ENCODE results near the gene VSIG2.

VSIG2 gene

DNA sequence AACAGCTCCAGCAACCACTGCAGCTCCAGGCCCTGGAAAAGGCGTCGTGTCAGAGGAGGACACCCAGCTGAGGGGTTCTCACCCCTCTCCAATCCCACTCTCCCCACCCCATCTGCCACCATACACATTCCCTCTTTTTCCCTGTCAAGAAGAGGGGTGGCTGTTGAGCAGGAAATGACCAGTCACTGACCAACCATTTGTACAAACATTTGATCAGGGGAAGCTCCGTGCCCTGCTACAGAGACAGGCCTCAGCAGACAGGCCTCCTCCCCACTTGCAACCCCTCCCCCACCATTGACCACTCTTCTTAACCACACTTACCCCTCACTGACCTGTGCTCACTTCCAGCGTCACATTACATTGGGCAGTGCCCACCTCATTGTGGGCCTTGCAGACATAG is 2.3 kb upstream of the VSIG2 start:
- no peak overlapping the region for H3K4me3 ChIP-seq (ENCODE audit: low read length)
- TF ChIP-seq, protein P1, sequence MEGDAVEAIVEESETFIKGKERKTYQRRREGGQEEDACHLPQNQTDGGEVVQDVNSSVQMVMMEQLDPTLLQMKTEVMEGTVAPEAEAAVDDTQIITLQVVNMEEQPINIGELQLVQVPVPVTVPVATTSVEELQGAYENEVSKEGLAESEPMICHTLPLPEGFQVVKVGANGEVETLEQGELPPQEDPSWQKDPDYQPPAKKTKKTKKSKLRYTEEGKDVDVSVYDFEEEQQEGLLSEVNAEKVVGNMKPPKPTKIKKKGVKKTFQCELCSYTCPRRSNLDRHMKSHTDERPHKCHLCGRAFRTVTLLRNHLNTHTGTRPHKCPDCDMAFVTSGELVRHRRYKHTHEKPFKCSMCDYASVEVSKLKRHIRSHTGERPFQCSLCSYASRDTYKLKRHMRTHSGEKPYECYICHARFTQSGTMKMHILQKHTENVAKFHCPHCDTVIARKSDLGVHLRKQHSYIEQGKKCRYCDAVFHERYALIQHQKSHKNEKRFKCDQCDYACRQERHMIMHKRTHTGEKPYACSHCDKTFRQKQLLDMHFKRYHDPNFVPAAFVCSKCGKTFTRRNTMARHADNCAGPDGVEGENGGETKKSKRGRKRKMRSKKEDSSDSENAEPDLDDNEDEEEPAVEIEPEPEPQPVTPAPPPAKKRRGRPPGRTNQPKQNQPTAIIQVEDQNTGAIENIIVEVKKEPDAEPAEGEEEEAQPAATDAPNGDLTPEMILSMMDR (IDR thresholded peaks at IDR 0.05; ENCODE audit: insufficient read depth, low read depth, low read length, missing control alignments): no peak
- DNase-seq (ENCODE audit: low read depth): no peak

DNA sequence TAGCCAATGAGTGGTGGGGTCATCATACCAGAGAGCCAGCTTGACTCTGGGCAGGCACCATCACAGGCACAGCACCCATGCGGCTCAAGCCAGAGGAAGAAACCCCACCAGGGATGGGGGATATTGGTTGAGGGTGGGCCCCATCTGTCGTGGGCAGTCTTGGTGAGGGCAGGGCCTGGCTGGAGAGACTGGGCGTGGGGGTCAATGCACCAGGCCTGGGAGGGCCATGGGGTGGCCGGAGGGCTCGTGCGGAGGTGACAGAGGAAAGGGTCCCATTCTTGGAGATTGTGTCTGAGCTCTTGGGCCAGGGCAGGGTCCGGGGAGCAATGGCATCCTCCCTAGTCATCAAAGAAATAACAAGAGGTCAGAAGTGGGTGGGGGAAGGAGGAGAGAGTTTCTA is 1.6 kb upstream of the VSIG2 start:
- TF ChIP-seq, protein P1 (IDR thresholded peaks at IDR 0.05; ENCODE audit: insufficient read depth, low read depth, low read length, missing control alignments): no peak
- no peak overlapping the region for H3K4me3 ChIP-seq (ENCODE audit: low read length)
- no peak for DNase-seq (ENCODE audit: low read depth)

GRCh38 chr11:124753205-124753604 is 1.1 kb upstream of the VSIG2 start:
- no peak for DNase-seq (ENCODE audit: low read depth)
- no peak overlapping the region for H3K4me3 ChIP-seq (ENCODE audit: low read length)
- TF ChIP-seq, protein P1 (IDR thresholded peaks at IDR 0.05; ENCODE audit: insufficient read depth, low read depth, low read length, missing control alignments): no peak

DNA sequence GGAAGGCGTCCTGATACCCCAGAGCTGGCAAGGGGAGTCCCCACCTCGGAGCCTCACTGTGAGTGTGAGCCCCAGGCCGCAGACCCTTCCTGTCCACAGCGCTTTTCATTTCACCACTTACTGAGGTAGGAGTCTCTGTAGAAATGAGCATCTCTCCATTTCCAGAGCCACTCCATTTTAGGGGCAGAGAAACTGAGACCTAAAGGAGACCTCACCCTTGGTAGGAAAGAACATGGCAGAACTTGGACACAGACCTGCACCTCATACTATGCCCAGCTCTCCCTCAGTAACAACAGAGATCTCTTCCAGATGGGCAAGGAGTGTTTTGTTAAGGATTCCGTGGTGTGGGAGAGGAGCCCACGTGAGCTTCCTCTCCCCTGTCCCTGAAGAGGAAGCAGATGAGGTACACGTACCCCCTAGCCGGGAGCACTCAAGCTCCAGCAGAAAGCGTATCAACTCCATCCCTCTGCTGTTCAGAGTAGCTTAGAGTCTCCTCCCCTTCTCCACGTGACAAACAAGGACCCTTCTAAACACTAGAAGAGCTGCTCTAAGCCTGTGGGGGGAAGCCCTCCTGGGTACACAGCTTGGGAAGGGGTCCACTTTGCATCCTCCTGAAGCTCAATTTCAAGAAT is 532 bp upstream of the VSIG2 start:
- DNase-seq (ENCODE audit: low read depth): no peak
- TF ChIP-seq, protein P1 (IDR thresholded peaks at IDR 0.05; ENCODE audit: insufficient read depth, low read depth, low read length, missing control alignments): no peak
- H3K4me3 ChIP-seq (ENCODE audit: low read length): no peak overlapping the region

DNA sequence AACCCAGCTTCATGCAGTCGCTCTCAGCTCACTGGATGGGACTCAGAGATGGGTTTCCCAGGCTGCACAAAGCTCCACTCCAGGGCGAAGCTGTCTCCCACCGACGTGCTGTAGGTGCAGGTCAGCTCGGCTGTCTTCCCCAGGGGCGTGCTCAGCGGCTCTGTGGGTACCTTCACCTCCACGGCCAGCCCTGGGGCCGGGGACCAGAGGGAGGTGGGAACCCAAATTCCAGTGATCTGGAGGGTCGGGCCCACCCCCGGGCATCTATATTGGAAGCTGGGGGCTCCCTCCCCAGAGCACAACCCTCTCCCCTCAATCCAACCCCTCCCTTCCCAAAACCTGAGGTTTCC is 689 bp downstream of the VSIG2 start:
- TF ChIP-seq, protein P1 (IDR thresholded peaks at IDR 0.05; ENCODE audit: insufficient read depth, low read depth, low read length, missing control alignments): no peak

GRCh38 chr11:124749912-124750311 is 2.1 kb downstream of the VSIG2 start:
- TF ChIP-seq, protein P1 (IDR thresholded peaks at IDR 0.05; ENCODE audit: insufficient read depth, low read depth, low read length, missing control alignments): no peak
- DNase-seq (ENCODE audit: low read depth): no peak
- H3K4me3 ChIP-seq (ENCODE audit: low read length): no peak overlapping the region

More for the DNA sequence above, 689 bp downstream of the VSIG2 start:
- H3K4me3 ChIP-seq (ENCODE audit: low read length): no peak overlapping the region
- no peak for DNase-seq (ENCODE audit: low read depth)

Data from epithelial cell of esophagus (primary cell).